Stimulated activated effector memory CD8-positive, alpha-beta T cell treated with anti-CD3 and anti-CD28 coated beads, Interleukin-12 subunit alpha, Interleukin-12 subunit beta, amount 100 ng/mL, for 72 hours (primary cell): Measurements from ENCODE around the gene CRISP3.

Experiments used
- ATAC-seq: fragments of 150-1000 bp; cut with Tn5 transposase; 2 replicates; pipeline ENCODE4 v1.10.0; 2021
- DNase-seq, 2 donors: peaks; one replicate each; pipeline ENCODE4 v3.0.0; 2021 to 2022; ENCODE audit warnings: low spot score in 2 of 2
- H3K27ac Mint-ChIP-seq: one replicate; pipeline ENCODE4 v1.8.0; 2022; ENCODE audit warnings: mild to moderate bottlenecking, mixed read lengths
- H3K36me3 Mint-ChIP-seq: one replicate; pipeline ENCODE4 v1.8.0; 2022; ENCODE audit warnings: mild to moderate bottlenecking, mixed read lengths
- H3K4me1 Mint-ChIP-seq: one replicate; pipeline ENCODE4 v1.8.0; 2022; ENCODE audit warnings: mixed read lengths
- H3K4me3 Mint-ChIP-seq: one replicate; pipeline ENCODE4 v1.8.0; 2022; ENCODE audit warnings: mild to moderate bottlenecking, mixed read lengths
- H3K9me3 Mint-ChIP-seq: one replicate; pipeline ENCODE4 v1.8.0; 2022; ENCODE audit warnings: mixed read lengths

Gene CRISP3, protein sequence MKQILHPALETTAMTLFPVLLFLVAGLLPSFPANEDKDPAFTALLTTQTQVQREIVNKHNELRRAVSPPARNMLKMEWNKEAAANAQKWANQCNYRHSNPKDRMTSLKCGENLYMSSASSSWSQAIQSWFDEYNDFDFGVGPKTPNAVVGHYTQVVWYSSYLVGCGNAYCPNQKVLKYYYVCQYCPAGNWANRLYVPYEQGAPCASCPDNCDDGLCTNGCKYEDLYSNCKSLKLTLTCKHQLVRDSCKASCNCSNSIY

DNA sequence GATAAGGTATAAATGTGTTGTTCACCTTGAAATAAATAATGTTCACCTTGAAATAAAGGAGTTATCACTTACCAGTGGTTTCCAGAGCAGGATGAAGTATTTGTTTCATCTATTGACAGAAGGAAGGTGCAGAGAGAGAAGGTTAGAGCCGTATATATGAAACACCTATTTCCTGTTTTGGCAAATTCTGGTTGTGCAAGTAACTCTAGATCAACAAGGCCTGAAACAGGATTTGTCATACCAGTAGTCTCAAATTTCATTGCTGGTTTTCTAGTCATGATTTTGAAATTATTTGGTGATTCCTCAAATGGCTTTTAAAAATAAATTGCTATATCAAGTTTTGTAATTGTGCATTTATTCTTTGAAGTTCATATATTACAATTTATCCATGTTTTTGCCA, at the start of gene CRISP3:
Gene CRISP3, minus strand, starts transcription at position 130 of the 400 bp plus-strand sequence. Its CDS starts 21 bp downstream, at position 109.
- H3K4me1 Mint-ChIP-seq, result no peaks in the 10 kb centered on the region
- H3K27ac Mint-ChIP-seq, result no peak within 1 kb of the TSS
- H3K36me3 Mint-ChIP-seq, result no peaks in the 10 kb centered on the region
- H3K4me3 Mint-ChIP-seq, result no peak within 1 kb of the TSS
- no peak for ATAC-seq
- H3K9me3 Mint-ChIP-seq, result peaks cover 8% of the 10 kb centered on the region
- DNase-seq, result no peak

DNA sequence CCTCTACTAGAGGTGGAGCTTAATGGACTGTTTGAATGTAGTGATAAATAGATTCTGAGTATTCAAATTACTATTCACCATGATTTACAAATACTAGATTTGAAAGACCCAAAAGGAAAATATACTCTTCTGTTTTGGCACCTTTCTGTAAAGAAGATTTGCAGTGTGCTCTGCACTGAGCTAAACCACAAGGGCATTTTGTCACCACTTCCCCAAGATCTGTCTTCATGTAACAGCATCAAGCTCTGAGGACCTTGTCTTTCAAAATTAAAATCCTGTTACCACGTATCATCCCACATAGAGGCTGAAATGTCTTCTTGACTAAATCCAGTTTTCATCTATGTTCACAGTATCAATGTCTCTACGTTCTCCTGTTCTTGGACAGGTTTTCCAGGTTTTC, 46.2 kb upstream of the CRISP3 start:
- Mint-ChIP-seq H3K4me3 (no peak overlapping the region), H3K27ac (no peak overlapping the region), H3K36me3 (no peaks in the 10 kb centered on the region), H3K9me3 (no peaks in the 10 kb centered on the region), H3K4me1 (no peaks in the 10 kb centered on the region)
- ATAC-seq, result no peak
- DNase-seq, result no peak

DNA sequence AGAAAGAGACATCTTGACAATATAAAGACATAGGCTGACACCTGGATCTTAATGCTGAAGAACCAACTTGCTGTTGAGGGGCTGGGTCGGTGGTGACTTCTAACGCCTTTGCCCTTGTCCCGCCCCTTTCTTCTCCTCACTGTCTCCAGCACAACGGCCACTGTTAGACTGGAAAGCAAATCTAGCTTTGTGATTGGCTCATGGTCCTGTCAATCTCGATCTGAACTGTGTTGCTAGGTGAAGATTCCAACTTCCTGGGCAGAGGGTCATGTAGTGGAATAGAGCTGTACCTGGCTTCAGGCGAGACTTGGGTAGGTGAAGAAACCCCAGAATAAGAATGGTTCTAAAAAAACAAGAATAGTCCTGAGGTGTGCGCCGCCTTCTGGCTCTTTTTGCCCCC, 43.0 kb upstream of the CRISP3 start, which contains the start of gene PGK2:
Gene PGK2, minus strand, starts transcription at position 110 of the 400 bp plus-strand sequence. Its CDS starts 98 bp downstream, at position 12.
- Mint-ChIP-seq H3K4me3 (no peak within 1 kb of the TSS), H3K4me1 (no peaks in the 10 kb centered on the region), H3K27ac (no peak within 1 kb of the TSS), H3K36me3 (no peaks in the 10 kb centered on the region), H3K9me3 (no peaks in the 10 kb centered on the region)
- DNase-seq (no peak), ATAC-seq (no peak)

DNA sequence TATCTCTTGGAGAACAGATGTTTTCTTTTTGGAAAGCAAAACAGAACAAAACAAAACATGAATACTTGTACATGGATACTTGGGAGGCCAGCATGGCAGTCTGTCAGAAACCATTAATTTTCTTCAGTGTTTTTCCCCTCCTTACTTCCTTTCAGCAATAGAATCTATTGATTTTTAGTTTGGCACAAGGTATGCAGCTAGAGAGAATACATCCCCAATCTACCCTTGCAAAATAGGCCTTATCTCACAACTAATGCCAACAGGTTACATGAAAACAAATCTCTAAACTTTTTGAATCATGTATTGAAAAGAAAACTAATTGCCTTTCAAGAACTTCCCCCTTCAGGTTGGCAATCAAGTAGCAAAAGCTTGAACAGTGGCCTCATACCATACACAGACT, 40.1 kb upstream of the CRISP3 start:
- DNase-seq (no peak), ATAC-seq (no peak)
- H3K4me1 Mint-ChIP-seq, result no peaks in the 10 kb centered on the region
- no peak overlapping the region for H3K4me3 Mint-ChIP-seq
- peaks cover under 1% of the 10 kb centered on the region for H3K9me3 Mint-ChIP-seq
- H3K27ac Mint-ChIP-seq, result no peak overlapping the region
- no peaks in the 10 kb centered on the region for H3K36me3 Mint-ChIP-seq

DNA sequence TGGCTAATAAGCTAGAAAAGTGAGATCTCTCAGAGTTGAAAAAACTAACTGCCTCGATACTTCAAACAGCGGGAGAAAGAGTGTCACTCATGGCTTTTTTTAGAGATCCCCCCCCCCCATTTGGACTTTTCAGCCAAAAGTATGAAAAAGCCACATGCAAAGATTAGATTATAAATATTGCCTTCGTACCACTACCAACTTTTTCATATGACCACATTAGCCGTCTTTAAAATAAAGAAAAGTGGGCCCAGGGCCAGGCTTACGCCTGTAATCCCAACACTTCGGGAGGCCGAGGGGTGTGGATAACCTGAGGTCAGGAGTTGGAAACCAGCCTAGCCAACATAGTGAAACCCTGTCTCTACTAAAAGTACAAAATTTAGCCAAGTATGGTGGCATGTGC, 38.5 kb upstream of the CRISP3 start:
- H3K4me1 Mint-ChIP-seq, result no peaks in the 10 kb centered on the region
- H3K4me3 Mint-ChIP-seq, result no peak overlapping the region
- H3K36me3 Mint-ChIP-seq, result no peaks in the 10 kb centered on the region
- H3K9me3 Mint-ChIP-seq, result peaks cover 2% of the 10 kb centered on the region
- no peak overlapping the region for H3K27ac Mint-ChIP-seq
- DNase-seq (no peak), ATAC-seq (no peak)

DNA sequence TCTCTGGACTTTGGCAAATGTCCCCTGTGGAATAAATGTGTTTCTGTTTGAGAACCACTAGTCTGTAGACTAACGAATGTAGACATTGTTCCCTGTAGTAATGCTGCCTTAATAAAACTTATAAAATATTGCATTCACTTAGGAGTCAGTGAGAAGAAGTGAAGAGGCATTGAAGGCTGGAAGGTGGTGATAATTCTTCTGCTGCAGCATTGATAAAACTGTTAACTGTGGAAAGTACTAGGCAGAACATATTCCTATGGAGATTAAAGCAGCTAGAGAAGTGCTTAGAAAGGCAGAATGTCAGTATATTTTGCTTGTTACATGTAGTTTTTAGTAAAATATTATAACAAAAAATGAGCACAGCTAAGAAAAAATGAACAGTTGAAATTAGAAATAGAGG, 38.1 kb upstream of the CRISP3 start:
- DNase-seq (no peak), ATAC-seq (no peak)
- no peak overlapping the region for H3K4me3 Mint-ChIP-seq
- H3K4me1 Mint-ChIP-seq, result no peaks in the 10 kb centered on the region
- peaks cover 2% of the 10 kb centered on the region for H3K9me3 Mint-ChIP-seq
- H3K27ac Mint-ChIP-seq, result no peak overlapping the region
- no peaks in the 10 kb centered on the region for H3K36me3 Mint-ChIP-seq

DNA sequence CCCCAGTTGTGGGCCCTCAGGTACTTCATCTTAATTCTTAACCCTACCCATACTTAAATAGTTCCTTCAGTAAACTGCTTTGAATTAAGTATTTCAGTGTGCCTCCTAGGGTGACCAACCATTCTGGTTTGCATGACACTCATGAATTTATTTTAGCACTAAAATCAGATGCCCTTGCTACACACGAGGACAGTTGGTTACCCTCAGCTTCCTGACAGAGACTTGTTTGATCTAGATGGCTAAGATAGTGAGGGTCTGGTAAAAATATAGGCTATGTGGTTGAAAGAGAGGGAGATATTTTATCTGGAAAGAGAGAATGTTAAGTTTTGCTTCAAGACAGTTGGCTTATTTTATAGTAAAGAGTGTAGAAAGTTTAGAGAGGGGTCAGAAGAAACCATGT, 32.3 kb upstream of the CRISP3 start:
- no peak overlapping the region for H3K27ac Mint-ChIP-seq
- no peak for ATAC-seq
- H3K4me3 Mint-ChIP-seq, result no peak overlapping the region
- H3K4me1 Mint-ChIP-seq, result no peaks in the 10 kb centered on the region
- H3K36me3 Mint-ChIP-seq, result no peaks in the 10 kb centered on the region
- no peak for DNase-seq
- H3K9me3 Mint-ChIP-seq, result peaks cover 11% of the 10 kb centered on the region

DNA sequence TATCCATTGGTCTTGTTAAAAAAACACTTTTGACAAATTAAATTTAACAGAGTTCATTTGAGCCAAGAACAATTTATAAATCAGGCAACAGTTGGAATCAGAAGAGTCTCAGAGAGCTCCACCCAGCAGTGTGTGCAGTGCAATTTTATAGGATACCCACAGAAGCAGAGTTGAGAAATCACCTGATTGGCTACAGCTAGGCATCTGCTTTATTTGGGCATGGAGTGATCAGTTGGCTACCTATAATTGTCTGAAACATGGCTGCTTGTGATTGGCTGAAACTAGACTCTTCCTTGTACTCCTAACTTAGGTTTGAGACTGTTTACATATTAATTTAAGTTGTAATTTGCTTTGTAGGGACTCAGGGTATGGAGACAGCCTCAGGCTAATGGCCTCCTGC, 30.9 kb upstream of the CRISP3 start:
- DNase-seq (no peak), ATAC-seq (no peak)
- H3K27ac Mint-ChIP-seq, result no peak overlapping the region
- no peaks in the 10 kb centered on the region for H3K36me3 Mint-ChIP-seq
- H3K4me3 Mint-ChIP-seq, result no peak overlapping the region
- no peaks in the 10 kb centered on the region for H3K4me1 Mint-ChIP-seq
- peaks cover 11% of the 10 kb centered on the region for H3K9me3 Mint-ChIP-seq

DNA sequence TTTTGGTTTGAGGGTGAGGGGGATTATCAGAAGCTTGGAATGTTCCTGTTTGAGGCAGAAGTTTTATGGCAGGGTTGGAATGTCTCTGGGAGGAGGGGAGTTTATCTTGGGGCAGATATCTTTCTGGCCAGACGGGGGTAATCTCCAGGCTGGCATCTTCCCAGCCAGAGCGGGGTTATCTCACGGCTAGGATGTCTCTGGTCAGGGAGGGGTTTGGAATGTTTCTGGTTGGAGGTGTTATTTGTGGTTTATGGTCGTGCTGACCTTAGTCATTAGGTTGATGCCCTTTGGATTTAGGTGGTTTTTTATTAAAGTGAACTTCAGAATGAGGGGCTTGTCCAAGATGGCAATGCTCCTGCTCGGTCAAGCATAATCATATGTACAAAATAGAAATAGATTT, 28.1 kb upstream of the CRISP3 start:
- Mint-ChIP-seq H3K4me1 (no peaks in the 10 kb centered on the region), H3K27ac (no peak overlapping the region)

DNA sequence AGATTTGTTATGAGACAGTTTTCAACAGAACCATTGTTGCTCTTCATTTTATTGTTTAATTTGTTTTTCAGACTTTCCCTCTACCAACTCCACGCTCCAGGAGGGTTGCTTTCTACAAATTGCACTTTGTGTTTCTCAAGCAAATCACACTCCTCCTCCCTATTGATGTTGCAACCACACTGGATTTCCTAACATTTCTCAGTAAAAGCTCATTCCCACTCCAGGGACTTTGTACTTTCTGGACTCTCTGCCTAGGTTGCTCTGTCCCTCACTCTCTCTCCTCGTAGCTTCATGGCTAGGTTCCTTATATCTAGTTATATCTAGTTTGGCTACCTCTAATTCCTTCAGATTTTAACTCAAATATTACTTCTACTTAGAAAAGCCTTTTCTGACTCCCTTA, 22.6 kb upstream of the CRISP3 start:
- H3K27ac Mint-ChIP-seq, result no peak overlapping the region
- H3K4me3 Mint-ChIP-seq, result no peak overlapping the region
- ATAC-seq, result no peak
- no peaks in the 10 kb centered on the region for H3K36me3 Mint-ChIP-seq
- H3K4me1 Mint-ChIP-seq, result no peaks in the 10 kb centered on the region
- peaks cover 14% of the 10 kb centered on the region for H3K9me3 Mint-ChIP-seq
- DNase-seq, result no peak

More for the DNA sequence above, 28.1 kb upstream of the CRISP3 start:
- ATAC-seq, result no peak
- no peak overlapping the region for H3K4me3 Mint-ChIP-seq
- peaks cover 9% of the 10 kb centered on the region for H3K9me3 Mint-ChIP-seq
- no peaks in the 10 kb centered on the region for H3K36me3 Mint-ChIP-seq
- DNase-seq, result no peak

DNA sequence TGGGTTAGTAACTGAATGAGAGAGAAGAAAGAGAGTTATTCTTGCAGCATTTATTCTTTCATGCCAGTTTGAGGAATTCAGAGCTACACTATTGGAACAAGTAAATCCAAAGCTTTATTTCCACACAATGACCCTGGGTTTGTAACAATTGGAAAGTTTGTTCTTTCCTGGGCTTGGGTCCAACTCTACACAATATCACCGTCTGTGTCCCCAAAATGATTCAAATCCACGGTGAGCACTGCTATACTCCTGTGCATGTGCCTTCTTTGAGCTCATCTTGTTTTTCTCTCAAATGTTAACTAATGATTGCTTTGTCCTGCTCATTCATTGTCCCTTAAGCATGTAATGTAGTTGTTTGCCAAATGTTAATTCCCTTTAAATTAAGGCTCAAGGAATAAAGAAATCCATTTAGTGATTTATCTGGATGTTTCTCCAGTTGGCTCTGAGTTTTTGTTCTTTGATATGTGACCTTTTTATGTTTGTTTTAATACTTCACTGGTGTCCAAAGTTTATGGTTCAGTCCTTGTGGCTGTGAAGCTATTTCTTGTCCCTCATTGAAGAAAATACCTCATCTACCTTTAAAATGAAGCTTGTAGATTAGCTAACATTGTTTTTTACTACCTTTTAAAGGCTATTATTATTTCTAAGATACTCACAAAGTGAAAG, 20.5 kb upstream of the CRISP3 start:
- Mint-ChIP-seq H3K9me3 (peaks cover 14% of the 10 kb centered on the region), H3K4me3 (no peak overlapping the region), H3K4me1 (no peaks in the 10 kb centered on the region), H3K36me3 (no peaks in the 10 kb centered on the region), H3K27ac (no peak overlapping the region)
- ATAC-seq (no peak), DNase-seq (no peak)

DNA sequence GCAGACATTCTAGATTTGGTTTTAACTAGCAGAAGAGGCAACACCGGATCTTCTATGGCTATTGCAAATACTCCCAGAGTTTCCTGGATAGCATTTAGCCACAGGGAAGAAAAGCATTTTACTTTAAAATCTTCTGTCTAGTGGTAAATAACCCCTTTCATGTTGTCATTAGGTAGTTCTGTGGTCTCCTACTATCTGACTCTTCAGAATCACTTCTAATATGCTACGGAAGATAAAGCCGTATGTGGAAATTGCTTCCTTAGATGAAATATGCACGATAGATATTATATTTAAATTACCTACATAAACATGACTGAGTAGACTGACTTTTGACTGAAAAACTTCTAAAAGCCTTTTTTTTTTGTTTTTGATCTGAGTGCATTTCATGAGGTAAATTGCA, 759 bp downstream of the CRISP3 start:
- no peaks in the 10 kb centered on the region for H3K36me3 Mint-ChIP-seq
- DNase-seq, result no peak
- no peak overlapping the region for H3K27ac Mint-ChIP-seq
- no peak for ATAC-seq
- H3K9me3 Mint-ChIP-seq, result peaks cover 8% of the 10 kb centered on the region
- no peaks in the 10 kb centered on the region for H3K4me1 Mint-ChIP-seq
- no peak overlapping the region for H3K4me3 Mint-ChIP-seq

DNA sequence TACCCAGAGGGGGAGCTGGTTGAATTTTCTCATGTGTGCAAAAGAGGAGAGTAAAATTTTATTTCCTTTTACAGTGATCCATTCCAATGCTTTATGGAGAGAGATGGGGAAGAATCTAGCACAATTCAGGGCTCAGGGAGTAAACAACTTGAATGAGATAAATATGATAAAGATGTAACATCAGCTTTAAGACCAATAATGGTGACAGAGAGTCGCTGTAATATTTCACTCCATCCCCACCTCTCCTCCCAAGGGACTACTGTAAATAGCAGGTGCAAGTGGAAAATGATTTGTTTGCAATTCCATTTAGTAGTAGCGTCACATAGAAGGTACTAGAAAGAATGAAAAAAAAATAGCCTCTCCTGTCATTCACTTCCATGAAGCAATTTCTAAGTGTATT, 4.8 kb downstream of the CRISP3 start:
- no peak for DNase-seq
- Mint-ChIP-seq H3K27ac (no peak overlapping the region), H3K9me3 (peaks cover 4% of the 10 kb centered on the region), H3K4me3 (no peak overlapping the region), H3K36me3 (no peaks in the 10 kb centered on the region), H3K4me1 (no peaks in the 10 kb centered on the region)
- no peak for ATAC-seq

DNA sequence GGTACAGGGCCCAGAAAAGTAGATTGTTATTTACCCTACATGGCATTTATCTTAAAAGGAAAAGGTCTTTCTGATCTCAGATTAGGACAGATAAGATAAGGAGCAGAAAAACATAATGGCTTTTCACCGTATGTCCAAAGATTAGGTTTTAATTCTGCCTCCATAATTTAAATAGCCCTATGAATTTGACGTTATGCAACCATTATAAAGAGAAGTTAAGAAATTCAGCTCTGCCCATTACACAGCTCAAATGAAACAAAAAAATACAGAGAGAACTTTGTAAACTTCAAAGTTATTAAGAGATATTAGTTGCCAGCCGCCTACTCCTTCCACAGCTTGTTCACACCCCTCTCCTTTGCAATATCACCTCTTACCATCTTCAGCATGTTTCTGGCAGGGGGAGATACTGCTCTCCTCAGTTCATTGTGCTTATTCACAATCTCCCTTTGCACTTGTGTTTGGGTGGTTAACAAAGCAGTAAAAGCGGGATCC, 8.1 kb downstream of the CRISP3 start:
- Mint-ChIP-seq H3K36me3 (no peaks in the 10 kb centered on the region), H3K27ac (no peak overlapping the region), H3K4me1 (no peaks in the 10 kb centered on the region), H3K9me3 (peaks cover under 1% of the 10 kb centered on the region), H3K4me3 (no peak overlapping the region)
- DNase-seq, result no peak
- no peak for ATAC-seq

DNA sequence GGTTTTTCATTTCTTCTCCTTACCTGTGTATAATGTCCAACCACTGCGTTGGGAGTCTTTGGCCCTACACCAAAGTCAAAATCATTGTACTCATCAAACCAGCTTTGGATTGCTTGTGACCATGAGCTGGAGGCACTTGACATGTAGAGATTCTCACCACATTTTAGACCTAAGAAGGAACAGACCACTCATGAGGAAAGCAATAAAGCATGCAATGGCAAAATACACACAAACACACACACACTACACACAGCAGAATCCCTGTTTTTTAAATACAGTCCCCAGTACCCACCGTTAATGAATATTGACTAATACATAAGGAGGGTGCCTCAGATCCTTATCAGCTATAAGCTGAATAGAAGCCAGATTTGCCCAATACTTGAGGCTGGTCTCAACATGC, 10.5 kb downstream of the CRISP3 start:
- H3K36me3 Mint-ChIP-seq, result no peaks in the 10 kb centered on the region
- no peaks in the 10 kb centered on the region for H3K4me1 Mint-ChIP-seq
- ATAC-seq (no peak), DNase-seq (no peak)
- H3K9me3 Mint-ChIP-seq, result peaks cover 4% of the 10 kb centered on the region
- no peak overlapping the region for H3K4me3 Mint-ChIP-seq
- H3K27ac Mint-ChIP-seq, result no peak overlapping the region

DNA sequence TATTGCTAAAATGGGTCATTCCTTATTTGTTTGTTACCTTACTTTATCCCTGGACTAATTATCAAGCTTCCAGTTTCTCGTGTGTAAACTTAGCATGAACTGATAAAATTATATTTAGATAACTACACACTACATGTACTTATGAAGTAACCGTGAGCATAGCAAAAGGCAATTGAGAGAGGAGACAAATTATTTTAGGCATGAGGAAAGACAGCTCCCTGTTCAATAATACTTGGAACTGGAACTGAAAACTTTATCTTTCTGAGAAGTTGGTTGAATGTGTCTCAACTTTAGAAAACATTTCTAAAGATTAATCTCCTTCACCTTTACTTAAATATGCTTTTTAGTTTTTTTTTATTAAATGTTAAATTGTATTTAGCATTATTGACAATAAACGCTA, 11.4 kb downstream of the CRISP3 start:
- ATAC-seq (no peak), DNase-seq (no peak)
- Mint-ChIP-seq H3K36me3 (no peaks in the 10 kb centered on the region), H3K27ac (no peak overlapping the region), H3K4me3 (no peak overlapping the region), H3K9me3 (peaks cover 4% of the 10 kb centered on the region), H3K4me1 (no peaks in the 10 kb centered on the region)
